Adrenal gland (tissue), 12 donors: ENCODE measurements around the gene SLC25A21. TPM values are rescaled to one million over a fixed set of nuclear protein-coding genes. Genes with fewer than 3 reads are reported as not detected.
"Not testable (repeated sequence)": the region's sequence is repeated elsewhere in the genome, so short reads cannot be mapped to it uniquely, and the experiment has no call there.

Experiments used
- DNase-seq, 7 donors: peaks; one replicate each; pipeline ENCODE4 v3.0.0-alpha.2; 2019 to 2020
- H3K27ac ChIP-seq, 5 donors: fragments of 200-600 bp; sonication (generic) in 4 of 5; 1 replicate in 3 of 5; 2 replicates in 2 of 5; pipeline versions ENCODE4 v1.5.1 to v1.8.0; 2016 to 2020; ENCODE audit warnings: mild to moderate bottlenecking in 1 of 5
- H3K27me3 ChIP-seq: fragments of 200-600 bp; 2 replicates; pipeline ENCODE4 v1.8.0; 2021
- H3K36me3 ChIP-seq, 2 donors: fragments of 200-600 bp; replicated peaks in 1 of 2; 1 replicate in 1 of 2; 2 replicates in 1 of 2; pipeline versions ENCODE4 v1.5.1 to v1.8.0; 2018 to 2022
- H3K4me1 ChIP-seq, 2 donors: fragments of 200-600 bp; replicated peaks in 1 of 2; 1 replicate in 1 of 2; 2 replicates in 1 of 2; pipeline versions ENCODE4 v1.5.1 to v1.8.0; 2018 to 2021
- H3K4me3 ChIP-seq, 4 donors: fragments of 200-600 bp; sonication (generic) in 3 of 4; one replicate each; pipeline ENCODE4 v1.5.1; 2016 to 2018
- H3K9me3 ChIP-seq, 3 donors: fragments of 200-600 bp; sonication (generic) in 1 of 3; replicated peaks in 1 of 3; 1 replicate in 2 of 3; 2 replicates in 1 of 3; pipeline versions ENCODE4 v1.5.1 to v1.8.0; 2016 to 2021
- POLR2A ChIP-seq, 2 donors: fragments of 450-650 bp; IDR thresholded peaks; one replicate each; pipeline ENCODE4 v1.6.1; 2017; ENCODE audit warnings: antibody characterized with exemption in 2 of 2, mild to moderate bottlenecking in 2 of 2, moderate library complexity in 1 of 2
- WGBS, 4 donors: extraction: QIAGEN DNeasy Blood & Tissue Kit in 2 of 4; methylation state at CpG; one replicate each; pipeline versions ENCODE4 v1.1.5 to v1.1.7; 2013 to 2017; 5-methylcytosine and 5-hydroxymethylcytosine counted together
- intact Hi-C, 2 donors: fragments of 100-400 bp; cut with DNase I; formaldehyde crosslinking; loops; one replicate each; pipeline versions ENCODE4 v1.14.1 to v1.15.0; 2022 to 2023
- polyA plus RNA-seq, 3 donors: library from polyadenylated mRNA; stranded (reverse); fragments of 200-250 nt in 2 of 3; fragments of 350-450 nt in 1 of 3; fragmentation: Illumina TruSeq in 1 of 3; extraction: RNeasy Lipid Tissue Mini Kit (QIAGEN cat#74804) in 1 of 3; gene quantifications; one replicate each; pipeline ENCODE4 v1.2.3, GENCODE V29; 2013 to 2014
- total RNA-seq, 9 donors: library from RNA; depleted of rRNA in 4 of 9; stranded (reverse); fragments of >200 nt in 4 of 9; fragments of 120-200 nt in 1 of 9; fragmentation: NEBNext Ultra II Directional in 1 of 9; extraction: Animal tissue kit (Norgen Biotek cat#: 25700) in 1 of 9; gene quantifications; one replicate each; pipeline versions ENCODE4 v1.1.0 to v1.2.4, GENCODE V29; 2013 to 2023
- TF ChIP-seq, protein P1 (sequence below), 6 experiments: fragments of 450-650 bp in 4 of 6; fragments of 200-600 bp in 2 of 6; sonication (generic) in 1 of 6; IDR thresholded peaks; 1 replicate in 5 of 6; 2 replicates in 1 of 6; pipeline versions ENCODE4 v1.5.1 to v1.8.0; 2016 to 2021; ENCODE audit warnings: antibody characterized with exemption in 6 of 6, mild to moderate bottlenecking in 2 of 6, moderate library complexity in 1 of 6
- donor health status: healthy with polysubstance abuse.
- donor health status: Bipolar disorder and iron deficiency.
- donor health status: DM: yes; HTN: yes; CAD: no.
- donor health status: DM: no; HTN: no; CAD: no.
- donor health status: DM: no; HTN: no; CAD: no.
- donor health status: DM: yes; HTN: yes; CAD: no.

SLC25A21 gene
- total and polyA plus RNA-seq, 12 donors, result 0.14 to 3.8 (median 0.56) TPM

DNA sequence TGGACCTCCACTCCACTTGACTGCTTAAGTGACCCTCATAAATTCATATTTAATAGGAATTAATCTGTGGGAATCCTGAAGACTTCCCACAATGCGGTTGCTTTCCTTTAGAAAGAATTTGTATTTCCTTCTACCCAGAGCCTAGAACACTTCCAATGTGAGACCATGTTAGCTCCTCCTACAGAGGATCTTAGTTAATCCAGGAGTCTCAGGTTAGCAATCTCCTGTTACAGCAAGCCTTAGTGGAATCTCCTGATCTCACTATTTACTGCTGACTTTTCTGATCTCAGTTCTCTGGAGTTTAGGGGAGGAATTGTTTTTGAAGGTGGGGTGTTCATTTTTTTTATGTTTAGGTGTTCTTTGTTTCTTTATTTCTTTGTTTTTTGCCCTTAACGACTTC, 186.0 kb downstream of the SLC25A21 start:
- Histone ChIP-seq H3K4me1 (no peaks in the 10 kb centered on the region), H3K9me3 (no peaks in the 10 kb centered on the region), H3K36me3 (no peaks in the 10 kb centered on the region), H3K27me3 (no peaks in the 10 kb centered on the region), H3K4me3 (no peak overlapping the region), H3K27ac (no peak overlapping the region)
- 77 to 86% (median 82%) methylated on average over 2 of the region's 2 CpGs for WGBS, 4 donors
- TF ChIP-seq, protein P1, sequence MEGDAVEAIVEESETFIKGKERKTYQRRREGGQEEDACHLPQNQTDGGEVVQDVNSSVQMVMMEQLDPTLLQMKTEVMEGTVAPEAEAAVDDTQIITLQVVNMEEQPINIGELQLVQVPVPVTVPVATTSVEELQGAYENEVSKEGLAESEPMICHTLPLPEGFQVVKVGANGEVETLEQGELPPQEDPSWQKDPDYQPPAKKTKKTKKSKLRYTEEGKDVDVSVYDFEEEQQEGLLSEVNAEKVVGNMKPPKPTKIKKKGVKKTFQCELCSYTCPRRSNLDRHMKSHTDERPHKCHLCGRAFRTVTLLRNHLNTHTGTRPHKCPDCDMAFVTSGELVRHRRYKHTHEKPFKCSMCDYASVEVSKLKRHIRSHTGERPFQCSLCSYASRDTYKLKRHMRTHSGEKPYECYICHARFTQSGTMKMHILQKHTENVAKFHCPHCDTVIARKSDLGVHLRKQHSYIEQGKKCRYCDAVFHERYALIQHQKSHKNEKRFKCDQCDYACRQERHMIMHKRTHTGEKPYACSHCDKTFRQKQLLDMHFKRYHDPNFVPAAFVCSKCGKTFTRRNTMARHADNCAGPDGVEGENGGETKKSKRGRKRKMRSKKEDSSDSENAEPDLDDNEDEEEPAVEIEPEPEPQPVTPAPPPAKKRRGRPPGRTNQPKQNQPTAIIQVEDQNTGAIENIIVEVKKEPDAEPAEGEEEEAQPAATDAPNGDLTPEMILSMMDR (IDR thresholded peaks at IDR 0.05), result no peak
- TF ChIP-seq POLR2A (IDR thresholded peaks at IDR 0.05), result no peak
- intact Hi-C loops, result no loop called here
- DNase-seq, result no peak

DNA sequence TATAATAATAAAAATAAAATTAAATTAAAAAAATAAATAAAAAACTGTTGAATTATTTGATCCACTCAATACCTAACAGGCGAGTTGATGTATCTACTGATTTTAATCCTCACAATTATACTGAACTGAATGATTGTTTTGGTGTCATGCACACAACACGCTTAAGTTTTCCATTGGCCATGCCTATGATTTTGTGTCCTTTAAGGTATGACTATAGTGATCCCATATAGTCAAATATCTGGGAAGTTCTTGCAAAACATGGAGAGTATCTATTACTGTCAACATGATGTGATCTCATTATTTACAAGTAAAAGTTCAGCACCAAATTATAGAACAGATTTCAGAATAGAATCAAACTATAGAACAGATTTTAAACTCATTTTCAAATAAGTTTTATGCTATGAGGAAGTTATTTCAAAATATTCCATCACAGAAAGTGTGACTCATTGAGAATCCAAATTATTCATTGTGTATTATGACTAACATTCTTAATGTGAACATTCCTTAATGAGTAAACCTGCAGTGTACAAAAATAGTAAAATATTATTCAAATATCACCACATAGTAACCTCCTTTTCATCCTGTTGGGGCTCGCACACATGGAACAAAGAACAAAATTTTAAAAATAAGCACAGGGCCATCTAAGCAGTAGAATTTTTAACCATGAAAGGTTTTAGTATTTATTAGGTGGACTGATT, 190.4 kb downstream of the SLC25A21 start:
- Histone ChIP-seq H3K27me3 (no peaks in the 10 kb centered on the region), H3K4me3 (no peak overlapping the region), H3K36me3 (no peaks in the 10 kb centered on the region), H3K27ac (no peak overlapping the region), H3K9me3 (no peaks in the 10 kb centered on the region), H3K4me1 (no peaks in the 10 kb centered on the region)
- 73 to 83% (median 83%) methylated on average over 3 of the region's 3 CpGs for WGBS, 4 donors
- intact Hi-C loops, result no loop called here
- no peak for TF ChIP-seq POLR2A (IDR thresholded peaks at IDR 0.05)
- TF ChIP-seq, protein P1 (IDR thresholded peaks at IDR 0.05), result no peak
- no peak for DNase-seq

DNA sequence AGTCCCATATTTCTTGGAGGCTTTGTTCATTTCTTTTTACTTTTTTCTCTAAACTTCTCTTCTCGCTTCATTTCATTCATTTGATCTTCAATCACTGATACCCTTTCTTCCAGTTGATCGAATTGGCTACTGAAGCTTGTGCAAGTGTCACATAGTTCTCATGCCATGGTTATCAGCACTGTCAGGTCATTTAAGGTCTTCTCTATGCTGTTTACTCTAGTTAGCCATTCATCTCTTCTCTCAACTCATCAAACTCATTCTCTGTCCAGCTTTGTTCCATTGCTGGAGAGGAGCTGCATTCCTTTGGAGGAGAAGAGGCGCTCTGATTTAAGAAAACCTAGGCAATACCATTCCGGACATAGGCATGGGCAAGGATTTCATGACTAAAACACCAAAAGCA, 192.0 kb downstream of the SLC25A21 start:
- 77 to 84% (median 83%) methylated on average over 4 of the region's 4 CpGs for WGBS, 4 donors

DNA sequence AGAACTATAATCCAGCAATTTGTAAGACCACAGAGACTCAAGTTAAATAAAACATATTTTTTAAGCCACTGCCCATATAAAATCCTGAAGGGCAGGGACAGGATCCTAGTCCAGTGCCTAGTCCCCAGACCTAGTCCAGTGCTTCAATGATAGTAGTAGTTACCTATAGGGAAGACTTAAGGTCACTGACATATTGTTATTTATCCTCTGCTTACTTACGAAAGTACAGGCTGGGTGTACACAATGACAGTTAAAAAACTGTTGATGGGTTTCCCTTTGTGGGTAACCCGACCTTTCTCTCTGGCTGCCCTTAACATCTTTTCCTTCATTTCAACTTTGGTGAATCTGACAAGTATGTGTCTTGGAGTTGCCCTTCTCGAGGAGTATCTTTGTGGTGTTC, 192.5 kb downstream of the SLC25A21 start:
- Histone ChIP-seq H3K36me3 (no peaks in the 10 kb centered on the region), H3K4me3 (no peak overlapping the region), H3K27ac (no peak overlapping the region), H3K27me3 (no peaks in the 10 kb centered on the region), H3K9me3 (no peaks in the 10 kb centered on the region), H3K4me1 (no peaks in the 10 kb centered on the region)
- 57 to 76% (median 71%) methylated on average over 3 of the region's 3 CpGs for WGBS, 4 donors
- DNase-seq, result no peak
- intact Hi-C loops, result no loop called here
- TF ChIP-seq, protein P1 (IDR thresholded peaks at IDR 0.05), result no peak
- TF ChIP-seq POLR2A (IDR thresholded peaks at IDR 0.05), result no peak

More for the DNA sequence above, 192.0 kb downstream of the SLC25A21 start:
- H3K4me1 ChIP-seq, H3K27me3 ChIP-seq, DNase-seq, H3K36me3 ChIP-seq, intact Hi-C loops, H3K27ac ChIP-seq, H3K9me3 ChIP-seq, H3K4me3 ChIP-seq: not testable (repeated sequence)

DNA sequence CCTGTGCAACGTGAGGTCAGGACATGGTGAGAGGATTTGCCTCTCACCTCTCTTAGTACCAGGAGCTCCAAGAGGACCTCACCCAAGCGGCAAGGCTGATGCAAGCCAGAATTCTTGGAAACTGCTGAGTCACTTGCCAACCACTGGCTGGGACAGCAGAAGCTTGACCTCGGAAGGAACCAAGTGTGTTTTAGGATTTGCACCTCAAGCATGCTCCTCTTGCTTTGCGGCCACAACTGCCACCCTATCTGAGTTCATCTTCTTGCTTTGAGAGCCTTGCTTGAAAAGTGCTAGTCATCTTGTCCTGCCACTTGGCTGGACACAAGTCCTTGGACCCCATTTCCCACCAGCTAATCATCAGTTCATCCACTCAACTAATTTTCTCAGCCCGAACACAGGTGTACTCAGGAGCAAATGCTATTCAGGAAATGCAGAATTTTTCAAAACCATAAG, 195.8 kb downstream of the SLC25A21 start:
- Histone ChIP-seq H3K4me1 (no peaks in the 10 kb centered on the region), H3K9me3 (no peaks in the 10 kb centered on the region), H3K4me3 (no peak overlapping the region), H3K36me3 (no peaks in the 10 kb centered on the region), H3K27ac (no peak overlapping the region), H3K27me3 (no peaks in the 10 kb centered on the region)
- DNase-seq, result peak in 2 of 7 donors; percentile 2 to 8
- TF ChIP-seq, protein P1 (IDR thresholded peaks at IDR 0.05), result no peak
- no peak for TF ChIP-seq POLR2A (IDR thresholded peaks at IDR 0.05)
- 82 to 86% (median 84%) methylated on average over 5 of the region's 5 CpGs for WGBS, 4 donors
- intact Hi-C loops, result no loop called here
